Measurements from ENCODE around the gene ARSG. TPM values are rescaled to one million over a fixed set of nuclear protein-coding genes. Genes with fewer than 3 reads are reported as not detected.

Gene ARSG
- total RNA-seq, 1 donor from 2014 or later, result 19.5 TPM

DNA sequence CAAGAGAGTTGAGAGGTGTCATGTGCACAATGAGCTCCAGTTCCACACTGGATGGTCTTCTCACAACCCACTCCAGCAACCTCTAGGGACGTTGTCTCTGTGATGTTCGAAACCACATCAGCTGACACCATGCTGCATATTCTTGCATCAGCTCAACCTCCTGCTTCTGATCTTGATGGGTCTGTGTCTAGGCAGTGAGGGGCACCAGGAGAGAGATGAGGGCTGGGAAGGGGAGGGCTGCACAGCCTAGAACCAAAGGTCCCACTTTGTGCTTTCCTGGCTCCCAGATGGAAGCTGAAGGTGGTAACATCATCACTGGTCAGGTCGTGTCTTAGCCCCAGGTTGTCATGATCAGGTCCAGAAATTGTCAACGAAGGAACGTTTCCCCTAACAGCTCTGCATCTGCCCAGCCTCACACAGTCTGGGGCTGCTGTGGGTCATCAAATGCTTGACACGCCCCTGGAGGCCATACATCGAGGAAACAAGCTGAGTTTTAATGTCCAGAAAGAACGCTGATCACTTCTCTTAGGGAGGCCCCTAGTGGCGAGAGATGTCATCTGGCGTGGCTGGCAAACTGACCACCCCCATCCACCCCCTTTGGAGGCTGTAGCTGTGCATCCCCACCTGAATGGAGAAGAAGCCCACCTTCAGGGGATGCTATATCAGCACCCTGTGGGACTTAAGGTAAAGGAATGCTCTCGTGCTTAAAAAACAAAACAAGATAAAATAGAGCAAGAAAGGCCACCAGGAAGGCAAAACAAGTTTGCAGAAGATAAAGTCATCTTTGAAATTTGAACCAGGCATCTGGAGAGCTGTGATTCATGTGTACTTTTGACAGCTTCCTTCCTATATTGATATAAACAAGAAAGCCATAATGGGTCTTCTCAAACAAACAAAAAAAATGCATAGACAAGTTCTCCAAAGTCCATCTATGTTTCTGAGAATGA, 107.7 kb downstream of the ARSG start:
- no peak overlapping the region for H3K4me3 Mint-ChIP-seq
- Histone ChIP-seq H3K9me3 (ENCODE audit: low read depth) (no peaks in the 10 kb centered on the region), H3K4me1 (peaks cover 4% of the 10 kb centered on the region), H3K36me3 (no peaks in the 10 kb centered on the region), H3K4me2 (no peak overlapping the region), H3K27me3 (no peaks in the 10 kb centered on the region), H3K9ac (no peak overlapping the region), H2AFZ (replicated peaks) (no peak overlapping the region), H3F3A (ENCODE audit: low read depth) (peaks cover 4% of the 10 kb centered on the region), H3K27ac (no peak overlapping the region), H4K20me1 (ENCODE audit: low read depth) (no peaks in the 10 kb centered on the region), H3K79me2 (ENCODE audit: low read depth) (no peaks in the 10 kb centered on the region), H3K4me3 (no peak overlapping the region)
- peaks cover 6% of the 10 kb centered on the region for H3K27me3 Mint-ChIP-seq (ENCODE audit: insufficient read depth, low read depth)
- TF ChIP-seq EZH2phosphoT487 (IDR thresholded peaks at IDR 0.05), result no peak
- TF ChIP-seq, protein P1, sequence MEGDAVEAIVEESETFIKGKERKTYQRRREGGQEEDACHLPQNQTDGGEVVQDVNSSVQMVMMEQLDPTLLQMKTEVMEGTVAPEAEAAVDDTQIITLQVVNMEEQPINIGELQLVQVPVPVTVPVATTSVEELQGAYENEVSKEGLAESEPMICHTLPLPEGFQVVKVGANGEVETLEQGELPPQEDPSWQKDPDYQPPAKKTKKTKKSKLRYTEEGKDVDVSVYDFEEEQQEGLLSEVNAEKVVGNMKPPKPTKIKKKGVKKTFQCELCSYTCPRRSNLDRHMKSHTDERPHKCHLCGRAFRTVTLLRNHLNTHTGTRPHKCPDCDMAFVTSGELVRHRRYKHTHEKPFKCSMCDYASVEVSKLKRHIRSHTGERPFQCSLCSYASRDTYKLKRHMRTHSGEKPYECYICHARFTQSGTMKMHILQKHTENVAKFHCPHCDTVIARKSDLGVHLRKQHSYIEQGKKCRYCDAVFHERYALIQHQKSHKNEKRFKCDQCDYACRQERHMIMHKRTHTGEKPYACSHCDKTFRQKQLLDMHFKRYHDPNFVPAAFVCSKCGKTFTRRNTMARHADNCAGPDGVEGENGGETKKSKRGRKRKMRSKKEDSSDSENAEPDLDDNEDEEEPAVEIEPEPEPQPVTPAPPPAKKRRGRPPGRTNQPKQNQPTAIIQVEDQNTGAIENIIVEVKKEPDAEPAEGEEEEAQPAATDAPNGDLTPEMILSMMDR (IDR thresholded peaks at IDR 0.05), result peak; percentile 79
- H3K4me1 Mint-ChIP-seq, result peaks cover 17% of the 10 kb centered on the region
- H3K36me3 Mint-ChIP-seq, result peaks cover 4% of the 10 kb centered on the region
- peak; percentile 84 for DNase-seq (ENCODE audit: low spot score)
- H3K27ac Mint-ChIP-seq, result peak overlapping the region; percentile 75
- H3K9me3 Mint-ChIP-seq, result peaks cover 2% of the 10 kb centered on the region

DNA sequence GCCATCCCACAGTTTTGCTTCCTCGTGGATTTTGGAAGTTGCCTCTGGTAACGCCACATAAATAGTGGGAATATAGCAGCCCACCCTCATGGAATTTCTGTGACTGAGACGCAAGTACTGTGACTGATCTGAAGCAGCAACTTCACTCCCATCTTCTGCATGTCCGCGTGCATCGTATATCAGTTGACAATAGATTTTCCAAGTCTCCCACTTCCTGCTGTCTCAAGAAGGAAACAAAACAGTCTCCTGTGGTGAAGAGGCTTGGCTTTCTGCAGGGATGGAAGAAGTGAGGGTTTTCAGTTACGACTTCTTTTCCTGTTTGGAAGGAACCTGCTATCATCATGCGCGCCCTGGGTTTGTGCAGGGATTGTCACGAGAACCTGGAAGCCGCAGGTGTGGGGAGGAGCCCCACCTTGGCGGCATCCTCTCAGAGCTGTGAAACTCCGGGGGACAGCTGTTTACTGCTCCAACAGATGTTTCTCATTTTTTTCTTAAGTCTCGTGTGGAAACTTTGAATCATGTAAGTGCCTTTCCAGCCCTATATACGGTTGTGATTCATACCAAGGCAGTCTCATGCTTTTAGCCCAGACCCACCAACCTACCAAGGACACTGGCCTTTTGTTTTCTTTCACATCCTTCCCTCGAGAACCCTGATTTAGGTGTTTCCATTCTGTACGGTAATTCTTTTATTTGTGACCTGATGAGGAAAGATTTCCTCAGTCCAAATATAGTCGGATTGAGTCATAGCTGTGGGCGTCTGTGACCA, 108.5 kb downstream of the ARSG start:
- Mint-ChIP-seq H3K27ac (no peak overlapping the region), H3K4me3 (no peak overlapping the region), H3K36me3 (peaks cover 6% of the 10 kb centered on the region), H3K27me3 (ENCODE audit: insufficient read depth, low read depth) (peaks cover 6% of the 10 kb centered on the region), H3K9me3 (peaks cover 6% of the 10 kb centered on the region), H3K4me1 (peaks cover 17% of the 10 kb centered on the region)
- TF ChIP-seq, protein P1 (IDR thresholded peaks at IDR 0.05), result no peak
- no peak for TF ChIP-seq EZH2 (IDR thresholded peaks at IDR 0.05)
- TF ChIP-seq EZH2phosphoT487 (IDR thresholded peaks at IDR 0.05), result no peak
- H2AFZ ChIP-seq (replicated peaks), result no peak overlapping the region
- no peaks in the 10 kb centered on the region for H3K36me3 ChIP-seq
- no peaks in the 10 kb centered on the region for H3K79me2 ChIP-seq (ENCODE audit: low read depth)
- no peaks in the 10 kb centered on the region for H3K27me3 ChIP-seq
- no peak overlapping the region for H3K27ac ChIP-seq
- no peak overlapping the region for H3K4me3 ChIP-seq
- no peak for DNase-seq (ENCODE audit: low spot score)
- peaks cover 4% of the 10 kb centered on the region for H3K4me1 ChIP-seq
- H3K9ac ChIP-seq, result no peak overlapping the region
- H3F3A ChIP-seq (ENCODE audit: low read depth), result peaks cover 4% of the 10 kb centered on the region
- no peaks in the 10 kb centered on the region for H3K9me3 ChIP-seq (ENCODE audit: low read depth)
- H4K20me1 ChIP-seq (ENCODE audit: low read depth), result no peaks in the 10 kb centered on the region
- no peak overlapping the region for H3K4me2 ChIP-seq

DNA sequence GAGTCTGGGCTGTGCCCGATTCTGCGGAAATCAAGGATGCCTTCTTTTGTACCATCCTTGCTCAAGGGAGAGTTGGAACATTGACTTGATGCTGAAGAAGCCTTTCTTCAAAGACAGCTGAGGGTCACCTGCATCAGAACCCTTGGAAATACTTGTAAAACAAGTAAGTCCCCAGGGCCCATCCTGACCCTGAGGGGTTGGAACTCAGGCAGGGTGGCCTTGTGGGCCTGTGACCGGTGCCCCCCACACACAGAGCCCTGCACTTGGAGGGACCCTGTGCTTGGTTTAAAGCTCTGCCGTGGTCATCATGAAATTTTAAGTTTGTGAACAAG, 109.1 kb downstream of the ARSG start:
- H3K4me2 ChIP-seq, result no peak overlapping the region
- no peak overlapping the region for H3K27ac ChIP-seq
- Mint-ChIP-seq H3K9me3 (peaks cover 10% of the 10 kb centered on the region), H3K4me1 (peaks cover 17% of the 10 kb centered on the region), H3K36me3 (peaks cover 5% of the 10 kb centered on the region), H3K27ac (no peak overlapping the region), H3K27me3 (ENCODE audit: insufficient read depth, low read depth) (peaks cover 6% of the 10 kb centered on the region), H3K4me3 (no peak overlapping the region)
- no peaks in the 10 kb centered on the region for H3K79me2 ChIP-seq (ENCODE audit: low read depth)
- H3K9me3 ChIP-seq (ENCODE audit: low read depth), result no peaks in the 10 kb centered on the region
- no peaks in the 10 kb centered on the region for H4K20me1 ChIP-seq (ENCODE audit: low read depth)
- no peak overlapping the region for H2AFZ ChIP-seq (replicated peaks)
- peaks cover 4% of the 10 kb centered on the region for H3F3A ChIP-seq (ENCODE audit: low read depth)
- DNase-seq (ENCODE audit: low spot score), result no peak
- TF ChIP-seq EZH2phosphoT487 (IDR thresholded peaks at IDR 0.05) (no peak), EZH2 (IDR thresholded peaks at IDR 0.05) (no peak)
- TF ChIP-seq, protein P1 (IDR thresholded peaks at IDR 0.05), result no peak
- H3K4me1 ChIP-seq, result peaks cover 4% of the 10 kb centered on the region
- H3K9ac ChIP-seq, result no peak overlapping the region
- H3K27me3 ChIP-seq, result no peaks in the 10 kb centered on the region
- H3K4me3 ChIP-seq, result no peak overlapping the region
- H3K36me3 ChIP-seq, result no peaks in the 10 kb centered on the region
